ENCODE results near the gene TMEM14C.

Gene TMEM14C

GRCh38 chr6:10759312-10759839, 36.5 kb downstream of the TMEM14C start:
- in situ Hi-C loops (cut with MboI; ENCODE audit: low sequenced_read_pairs), result no loop called here

DNA sequence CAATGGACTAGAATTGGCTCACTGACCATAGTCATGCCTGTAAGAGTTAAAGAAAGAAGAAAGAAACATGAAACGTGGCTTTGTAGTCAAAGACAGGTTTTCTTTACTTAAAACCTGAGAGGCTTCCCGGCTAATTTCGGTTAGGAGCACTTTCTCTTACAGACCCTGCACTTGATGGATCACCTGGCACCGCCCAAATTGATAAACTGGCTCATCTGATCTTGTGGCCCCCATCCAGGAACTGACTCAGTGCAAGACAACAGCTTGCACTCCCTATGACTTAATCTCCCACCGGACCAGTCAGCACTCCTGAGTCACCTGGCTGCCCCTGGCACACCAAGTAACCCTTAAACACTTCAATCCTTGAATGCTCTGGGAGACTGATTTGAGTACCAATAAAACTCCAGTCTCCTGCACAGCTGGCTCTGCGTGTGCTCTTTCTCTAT, 37.0 kb downstream of the TMEM14C start:
- in situ Hi-C loops (cut with MboI; ENCODE audit: low sequenced_read_pairs), result no loop called here

GRCh38 chr6:10763006-10763405, 40.1 kb downstream of the TMEM14C start:
- in situ Hi-C loops (cut with MboI; ENCODE audit: low sequenced_read_pairs), result no loop called here

- in situ Hi-C loops (cut with MboI; ENCODE audit: low sequenced_read_pairs), result no loop called here
Measured at GRCh38 chr6:10769419-10769818, 46.5 kb downstream of the TMEM14C start.

DNA sequence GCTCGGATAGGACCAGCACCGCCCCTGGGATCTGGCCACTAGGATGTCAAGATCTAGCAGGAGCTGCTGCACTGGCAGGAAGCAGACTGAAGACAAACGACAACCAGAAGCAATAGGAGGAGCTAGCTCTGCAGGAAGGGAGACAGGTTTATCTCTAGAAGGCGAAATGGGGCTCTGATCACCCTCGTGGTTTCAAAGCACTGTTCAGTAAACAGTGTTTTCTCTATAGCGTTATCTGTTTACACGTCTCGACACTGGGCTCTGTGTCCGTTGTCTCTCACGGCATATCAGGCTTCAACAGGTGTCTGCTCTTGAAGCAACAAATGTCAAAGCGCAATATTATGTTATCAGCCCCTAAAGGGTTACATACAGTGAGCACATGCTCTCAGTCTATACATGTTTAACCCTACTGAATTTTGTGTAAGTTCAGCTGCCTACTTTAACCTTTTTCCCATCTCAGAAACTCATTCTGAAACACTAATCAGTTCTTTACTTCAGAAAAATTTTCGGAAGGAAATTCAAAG, 48.6 kb downstream of the TMEM14C start:
- in situ Hi-C loops (cut with MboI; ENCODE audit: low sequenced_read_pairs), result no loop called here

- in situ Hi-C loops (cut with MboI; ENCODE audit: low sequenced_read_pairs), result no loop called here
Measured at GRCh38 chr6:10778230-10778629, 55.4 kb downstream of the TMEM14C start.

DNA sequence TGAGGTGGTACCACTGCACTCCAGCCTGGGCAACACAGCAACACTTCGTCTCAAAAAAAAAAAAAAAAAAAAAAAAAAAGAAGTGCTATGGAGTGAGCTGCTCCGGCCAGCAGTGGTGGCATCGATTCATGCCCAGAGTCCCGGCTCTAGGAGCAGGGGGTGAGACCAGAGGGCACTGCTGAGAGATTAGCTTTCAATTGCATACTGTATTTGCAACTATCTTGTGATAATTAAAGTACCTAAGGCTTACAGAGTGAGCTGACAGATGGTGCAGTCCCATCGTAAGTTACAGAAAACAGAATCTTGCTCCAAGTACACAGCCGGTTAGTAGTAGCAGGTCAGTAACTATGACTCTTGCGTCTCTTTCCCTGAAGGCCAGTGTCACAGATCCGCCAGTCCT, 56.2 kb downstream of the TMEM14C start:
- in situ Hi-C loops (cut with MboI; ENCODE audit: low sequenced_read_pairs), result no loop called here

Measured in hTERT RPE-1 (cell line).